ENCODE results near the gene CACNA1E.

Gene CACNA1E

GRCh38 chr1:181778640-181779260 is 295.4 kb downstream of the CACNA1E start:
- DNase-seq: no peak

- DNase-seq: no peak
Observed at GRCh38 chr1:181779343-181779742, 296.0 kb downstream of the CACNA1E start.

GRCh38 chr1:181783208-181783607 is 299.9 kb downstream of the CACNA1E start:
- DNase-seq: no peak

- no peak for DNase-seq
Observed at GRCh38 chr1:181784039-181784683, 300.8 kb downstream of the CACNA1E start.

GRCh38 chr1:181789395-181789794 is 306.1 kb downstream of the CACNA1E start:
- DNase-seq: no peak

- DNase-seq: no peak
Observed at GRCh38 chr1:181791721-181792120, 308.4 kb downstream of the CACNA1E start.

GRCh38 chr1:181793831-181794230 is 310.5 kb downstream of the CACNA1E start:
- no peak for DNase-seq

- DNase-seq: no peak
Observed at GRCh38 chr1:181794332-181794731, 311.0 kb downstream of the CACNA1E start.

- no peak for DNase-seq
Observed at GRCh38 chr1:181798191-181798926, 315.0 kb downstream of the CACNA1E start.

- no peak for DNase-seq
Observed at GRCh38 chr1:181801617-181802016, 318.3 kb downstream of the CACNA1E start.

- no peak for DNase-seq
Observed at GRCh38 chr1:181802466-181802865, 319.1 kb downstream of the CACNA1E start.

GRCh38 chr1:181803421-181803820 is 320.1 kb downstream of the CACNA1E start:
- no peak for DNase-seq

- DNase-seq: no peak
Observed at GRCh38 chr1:181804989-181805388, 321.7 kb downstream of the CACNA1E start.

- DNase-seq: no peak
Observed at GRCh38 chr1:181806746-181807145, 323.4 kb downstream of the CACNA1E start.

- DNase-seq: no peak
Observed at GRCh38 chr1:181807251-181807650, 323.9 kb downstream of the CACNA1E start.

- no peak for DNase-seq
Observed at GRCh38 chr1:181809991-181810545, 326.8 kb downstream of the CACNA1E start.

GRCh38 chr1:181812208-181812607 is 328.9 kb downstream of the CACNA1E start:
- no peak for DNase-seq

GRCh38 chr1:181813266-181813665 is 329.9 kb downstream of the CACNA1E start:
- no peak for DNase-seq

GRCh38 chr1:181816608-181817007 is 333.3 kb downstream of the CACNA1E start:
- no peak for DNase-seq

- DNase-seq: no peak
Observed at GRCh38 chr1:181817091-181817490, 333.8 kb downstream of the CACNA1E start.

GRCh38 chr1:181818459-181818858 is 335.1 kb downstream of the CACNA1E start:
- no peak for DNase-seq

- DNase-seq: no peak
Observed at GRCh38 chr1:181818943-181819342, 335.6 kb downstream of the CACNA1E start.

- no peak for DNase-seq
Observed at GRCh38 chr1:181821701-181822100, 338.4 kb downstream of the CACNA1E start.
